Colonic mucosa (tissue), 4 donors: ENCODE measurements around the gene FZR1. TPM values are rescaled to one million over a fixed set of nuclear protein-coding genes. Genes with fewer than 3 reads are reported as not detected.

Experiments used
- DNase-seq: peaks from one replicate; pipeline ENCODE4 v3.0.0-alpha.2; 2020
- H3K27ac ChIP-seq: fragments of 200-600 bp; one replicate; pipeline ENCODE4 v1.8.0; 2021
- H3K27me3 ChIP-seq: fragments of 200-600 bp; one replicate; pipeline ENCODE4 v1.8.0; 2021
- H3K36me3 ChIP-seq: fragments of 200-600 bp; one replicate; pipeline ENCODE4 v1.8.0; 2021
- H3K4me1 ChIP-seq: fragments of 200-600 bp; one replicate; pipeline ENCODE4 v1.8.0; 2021; ENCODE audit warnings: mild to moderate bottlenecking
- H3K4me3 ChIP-seq: fragments of 200-600 bp; one replicate; pipeline ENCODE4 v1.8.0; 2021
- H3K9ac ChIP-seq, 2 donors: one replicate each; pipeline ENCODE4 v1.7.0; 2013; ENCODE audit warnings: control low read depth in 2 of 2, low read depth in 2 of 2, low read length in 2 of 2
- H3K9me3 ChIP-seq: fragments of 200-600 bp; one replicate; pipeline ENCODE4 v1.8.0; 2021
- CTCF ChIP-seq: fragments of 200-600 bp; IDR thresholded peaks from one replicate; pipeline ENCODE4 v1.8.0; 2022; ENCODE audit warnings: antibody characterized with exemption, mild to moderate bottlenecking
- intact Hi-C: fragments of 100-400 bp; cut with DNase I; formaldehyde crosslinking; loops from one replicate; pipeline ENCODE4 v1.14.1; 2022
- total RNA-seq, 2 donors: library from RNA; stranded (reverse); fragmentation: NEBNext Ultra II Directional in 1 of 2; extraction: Animal tissue kit (Norgen Biotek cat#: 25700) in 1 of 2; gene quantifications; one replicate each; pipeline ENCODE4 v1.2.1, GENCODE V29; 2021
- donor health status: healthy.
- donor health status: DM: no; HTN: no; CAD: no.
- donor health status: DM: no; HTN: no; CAD: no.

FZR1 gene
- 10 to 100 TPM; 45.8 to 62.5 TPM for total RNA-seq

GRCh38 chr19:3505598-3506383 lies at the start of gene FZR1:
FZR1 (plus strand) TSS chr19:3506311; CDS start chr19:3522990, 16,679 bp downstream.
- Histone ChIP-seq H3K4me1 (peaks cover 5% of the 10 kb centered on the region), H3K4me3 (peak within 1 kb of the TSS; percentile 74), H3K36me3 (no peaks in the 10 kb centered on the region), H3K9me3 (no peaks in the 10 kb centered on the region), H3K9ac (peak within 1 kb of the TSS; percentile 89 to 92), H3K27me3 (no peaks in the 10 kb centered on the region), H3K27ac (peak within 1 kb of the TSS; percentile 88)
- intact Hi-C loops: no loop called here
- TF ChIP-seq CTCF: no peak
- DNase-seq: peak; percentile 99

- Histone ChIP-seq H3K4me1 (no peaks in the 10 kb centered on the region), H3K36me3 (no peaks in the 10 kb centered on the region), H3K9ac (peak overlapping the region in 1 of 2 donors; percentile 24), H3K9me3 (no peaks in the 10 kb centered on the region), H3K27ac (peak overlapping the region; percentile 34), H3K4me3 (no peak overlapping the region), H3K27me3 (no peaks in the 10 kb centered on the region)
- DNase-seq: no peak
- intact Hi-C loops: no loop called here
- no peak for TF ChIP-seq CTCF
Measured at GRCh38 chr19:3456925-3457527, 49.1 kb upstream of the FZR1 start.

- Histone ChIP-seq H3K4me3 (no peak overlapping the region), H3K9me3 (no peaks in the 10 kb centered on the region), H3K27ac (peak overlapping the region; percentile 34), H3K27me3 (no peaks in the 10 kb centered on the region), H3K9ac (peak overlapping the region in 1 of 2 donors; percentile 5), H3K4me1 (no peaks in the 10 kb centered on the region), H3K36me3 (no peaks in the 10 kb centered on the region)
- intact Hi-C loops: no loop called here
- no peak for DNase-seq
- no peak for TF ChIP-seq CTCF
Measured at GRCh38 chr19:3457528-3458228, 48.4 kb upstream of the FZR1 start.

GRCh38 chr19:3458229-3459088 lies 47.7 kb upstream of the FZR1 start:
- no peaks in the 10 kb centered on the region for H3K36me3 ChIP-seq
- peak overlapping the region in 1 of 2 donors; percentile 19 for H3K9ac ChIP-seq
- no peaks in the 10 kb centered on the region for H3K27me3 ChIP-seq
- DNase-seq: no peak
- H3K4me1 ChIP-seq: no peaks in the 10 kb centered on the region
- TF ChIP-seq CTCF: no peak
- peak overlapping the region; percentile 34 for H3K27ac ChIP-seq
- H3K9me3 ChIP-seq: no peaks in the 10 kb centered on the region
- H3K4me3 ChIP-seq: no peak overlapping the region
- intact Hi-C loops: no loop called here
